ENCODE data around the gene AFF3. TPM values are rescaled to one million over a fixed set of nuclear protein-coding genes. Genes with fewer than 3 reads are reported as not detected.

AFF3 gene
- total and polyA plus RNA-seq, 2 of the 8 experiments (the other 6 are each of a cell fraction or from before 2014, with no cell fraction given) = 0.27 to 3.0 TPM

DNA sequence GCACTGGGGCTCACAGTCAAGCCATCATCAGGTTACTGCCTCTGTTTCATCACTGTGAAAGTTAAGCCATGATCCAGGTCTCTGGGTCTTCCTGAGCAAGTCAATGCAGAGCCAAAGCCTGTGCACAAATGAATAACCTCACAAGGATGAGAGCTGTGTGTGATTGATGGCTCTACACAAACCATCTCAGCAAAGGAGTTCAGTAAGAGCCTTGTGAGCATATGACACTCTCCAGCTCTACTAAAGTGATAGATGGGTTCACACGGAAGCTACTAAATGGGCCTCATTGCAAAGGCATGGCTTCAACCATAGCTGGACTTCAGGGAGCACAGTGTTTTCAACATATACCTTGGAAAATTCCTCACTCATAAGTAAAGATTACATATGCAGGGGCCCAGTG is 101.5 kb downstream of the AFF3 start (continued):
- TF ChIP-seq, protein P1, sequence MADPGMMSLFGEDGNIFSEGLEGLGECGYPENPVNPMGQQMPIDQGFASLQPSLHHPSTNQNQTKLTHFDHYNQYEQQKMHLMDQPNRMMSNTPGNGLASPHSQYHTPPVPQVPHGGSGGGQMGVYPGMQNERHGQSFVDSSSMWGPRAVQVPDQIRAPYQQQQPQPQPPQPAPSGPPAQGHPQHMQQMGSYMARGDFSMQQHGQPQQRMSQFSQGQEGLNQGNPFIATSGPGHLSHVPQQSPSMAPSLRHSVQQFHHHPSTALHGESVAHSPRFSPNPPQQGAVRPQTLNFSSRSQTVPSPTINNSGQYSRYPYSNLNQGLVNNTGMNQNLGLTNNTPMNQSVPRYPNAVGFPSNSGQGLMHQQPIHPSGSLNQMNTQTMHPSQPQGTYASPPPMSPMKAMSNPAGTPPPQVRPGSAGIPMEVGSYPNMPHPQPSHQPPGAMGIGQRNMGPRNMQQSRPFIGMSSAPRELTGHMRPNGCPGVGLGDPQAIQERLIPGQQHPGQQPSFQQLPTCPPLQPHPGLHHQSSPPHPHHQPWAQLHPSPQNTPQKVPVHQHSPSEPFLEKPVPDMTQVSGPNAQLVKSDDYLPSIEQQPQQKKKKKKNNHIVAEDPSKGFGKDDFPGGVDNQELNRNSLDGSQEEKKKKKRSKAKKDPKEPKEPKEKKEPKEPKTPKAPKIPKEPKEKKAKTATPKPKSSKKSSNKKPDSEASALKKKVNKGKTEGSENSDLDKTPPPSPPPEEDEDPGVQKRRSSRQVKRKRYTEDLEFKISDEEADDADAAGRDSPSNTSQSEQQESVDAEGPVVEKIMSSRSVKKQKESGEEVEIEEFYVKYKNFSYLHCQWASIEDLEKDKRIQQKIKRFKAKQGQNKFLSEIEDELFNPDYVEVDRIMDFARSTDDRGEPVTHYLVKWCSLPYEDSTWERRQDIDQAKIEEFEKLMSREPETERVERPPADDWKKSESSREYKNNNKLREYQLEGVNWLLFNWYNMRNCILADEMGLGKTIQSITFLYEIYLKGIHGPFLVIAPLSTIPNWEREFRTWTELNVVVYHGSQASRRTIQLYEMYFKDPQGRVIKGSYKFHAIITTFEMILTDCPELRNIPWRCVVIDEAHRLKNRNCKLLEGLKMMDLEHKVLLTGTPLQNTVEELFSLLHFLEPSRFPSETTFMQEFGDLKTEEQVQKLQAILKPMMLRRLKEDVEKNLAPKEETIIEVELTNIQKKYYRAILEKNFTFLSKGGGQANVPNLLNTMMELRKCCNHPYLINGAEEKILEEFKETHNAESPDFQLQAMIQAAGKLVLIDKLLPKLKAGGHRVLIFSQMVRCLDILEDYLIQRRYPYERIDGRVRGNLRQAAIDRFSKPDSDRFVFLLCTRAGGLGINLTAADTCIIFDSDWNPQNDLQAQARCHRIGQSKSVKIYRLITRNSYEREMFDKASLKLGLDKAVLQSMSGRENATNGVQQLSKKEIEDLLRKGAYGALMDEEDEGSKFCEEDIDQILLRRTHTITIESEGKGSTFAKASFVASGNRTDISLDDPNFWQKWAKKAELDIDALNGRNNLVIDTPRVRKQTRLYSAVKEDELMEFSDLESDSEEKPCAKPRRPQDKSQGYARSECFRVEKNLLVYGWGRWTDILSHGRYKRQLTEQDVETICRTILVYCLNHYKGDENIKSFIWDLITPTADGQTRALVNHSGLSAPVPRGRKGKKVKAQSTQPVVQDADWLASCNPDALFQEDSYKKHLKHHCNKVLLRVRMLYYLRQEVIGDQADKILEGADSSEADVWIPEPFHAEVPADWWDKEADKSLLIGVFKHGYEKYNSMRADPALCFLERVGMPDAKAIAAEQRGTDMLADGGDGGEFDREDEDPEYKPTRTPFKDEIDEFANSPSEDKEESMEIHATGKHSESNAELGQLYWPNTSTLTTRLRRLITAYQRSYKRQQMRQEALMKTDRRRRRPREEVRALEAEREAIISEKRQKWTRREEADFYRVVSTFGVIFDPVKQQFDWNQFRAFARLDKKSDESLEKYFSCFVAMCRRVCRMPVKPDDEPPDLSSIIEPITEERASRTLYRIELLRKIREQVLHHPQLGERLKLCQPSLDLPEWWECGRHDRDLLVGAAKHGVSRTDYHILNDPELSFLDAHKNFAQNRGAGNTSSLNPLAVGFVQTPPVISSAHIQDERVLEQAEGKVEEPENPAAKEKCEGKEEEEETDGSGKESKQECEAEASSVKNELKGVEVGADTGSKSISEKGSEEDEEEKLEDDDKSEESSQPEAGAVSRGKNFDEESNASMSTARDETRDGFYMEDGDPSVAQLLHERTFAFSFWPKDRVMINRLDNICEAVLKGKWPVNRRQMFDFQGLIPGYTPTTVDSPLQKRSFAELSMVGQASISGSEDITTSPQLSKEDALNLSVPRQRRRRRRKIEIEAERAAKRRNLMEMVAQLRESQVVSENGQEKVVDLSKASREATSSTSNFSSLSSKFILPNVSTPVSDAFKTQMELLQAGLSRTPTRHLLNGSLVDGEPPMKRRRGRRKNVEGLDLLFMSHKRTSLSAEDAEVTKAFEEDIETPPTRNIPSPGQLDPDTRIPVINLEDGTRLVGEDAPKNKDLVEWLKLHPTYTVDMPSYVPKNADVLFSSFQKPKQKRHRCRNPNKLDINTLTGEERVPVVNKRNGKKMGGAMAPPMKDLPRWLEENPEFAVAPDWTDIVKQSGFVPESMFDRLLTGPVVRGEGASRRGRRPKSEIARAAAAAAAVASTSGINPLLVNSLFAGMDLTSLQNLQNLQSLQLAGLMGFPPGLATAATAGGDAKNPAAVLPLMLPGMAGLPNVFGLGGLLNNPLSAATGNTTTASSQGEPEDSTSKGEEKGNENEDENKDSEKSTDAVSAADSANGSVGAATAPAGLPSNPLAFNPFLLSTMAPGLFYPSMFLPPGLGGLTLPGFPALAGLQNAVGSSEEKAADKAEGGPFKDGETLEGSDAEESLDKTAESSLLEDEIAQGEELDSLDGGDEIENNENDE (IDR thresholded peaks at IDR 0.05; ENCODE audit: insufficient replicate concordance, low read length) = no peak
- TF ChIP-seq RBBP5 (IDR thresholded peaks at IDR 0.05; ENCODE audit: borderline replicate concordance, low read depth, low read length) (no peak), TBP (IDR thresholded peaks at IDR 0.05; ENCODE audit: low read depth, low read length) (no peak), HDAC6 (IDR thresholded peaks at IDR 0.05; ENCODE audit: low read depth, low read length) (no peak), POLR2A (IDR thresholded peaks at IDR 0.05; ENCODE audit: control extremely low read depth in 1 of 2, low read depth in 2 of 2, low read length in 2 of 2) (no peak), RXRA (IDR thresholded peaks at IDR 0.05; ENCODE audit: insufficient read depth, low read depth, low read length) (no peak), ASH2L (IDR thresholded peaks at IDR 0.05; ENCODE audit: low read length) (no peak)
- TF ChIP-seq, protein P2, sequence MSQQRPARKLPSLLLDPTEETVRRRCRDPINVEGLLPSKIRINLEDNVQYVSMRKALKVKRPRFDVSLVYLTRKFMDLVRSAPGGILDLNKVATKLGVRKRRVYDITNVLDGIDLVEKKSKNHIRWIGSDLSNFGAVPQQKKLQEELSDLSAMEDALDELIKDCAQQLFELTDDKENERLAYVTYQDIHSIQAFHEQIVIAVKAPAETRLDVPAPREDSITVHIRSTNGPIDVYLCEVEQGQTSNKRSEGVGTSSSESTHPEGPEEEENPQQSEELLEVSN (IDR thresholded peaks at IDR 0.05) = no peak
- TF ChIP-seq, protein P3, sequence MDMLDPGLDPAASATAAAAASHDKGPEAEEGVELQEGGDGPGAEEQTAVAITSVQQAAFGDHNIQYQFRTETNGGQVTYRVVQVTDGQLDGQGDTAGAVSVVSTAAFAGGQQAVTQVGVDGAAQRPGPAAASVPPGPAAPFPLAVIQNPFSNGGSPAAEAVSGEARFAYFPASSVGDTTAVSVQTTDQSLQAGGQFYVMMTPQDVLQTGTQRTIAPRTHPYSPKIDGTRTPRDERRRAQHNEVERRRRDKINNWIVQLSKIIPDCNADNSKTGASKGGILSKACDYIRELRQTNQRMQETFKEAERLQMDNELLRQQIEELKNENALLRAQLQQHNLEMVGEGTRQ (IDR thresholded peaks at IDR 0.05; ENCODE audit: low read length) = no peak
